H1 (cell line): ENCODE measurements around the gene CHRNA4. TPM values are rescaled to one million over a fixed set of nuclear protein-coding genes. Genes with fewer than 3 reads are reported as not detected.

ENCODE experiments used
- BACH1 ChIP-seq: IDR thresholded peaks from 2 replicates; pipeline ENCODE4 v1.6.1; 2012; ENCODE audit warnings: low read length, improper control_type of control experiment
- BCL11A ChIP-seq, 2 experiments: IDR thresholded peaks; one replicate each; pipeline ENCODE4 v1.6.1; 2011; ENCODE audit warnings: low read depth in 2 of 2, low read length in 2 of 2, mild to moderate bottlenecking in 2 of 2
- KDM1A ChIP-seq: fragments of 200-600, 300-600 bp; sonication (generic); IDR thresholded peaks from 2 replicates; pipeline ENCODE4 v1.7.1; 2016; ENCODE audit warnings: mild to moderate bottlenecking, low read length, borderline replicate concordance
- SIN3A ChIP-seq, 2 experiments: IDR thresholded peaks in 1 of 2; conservative IDR thresholded peaks in 1 of 2; 2 replicates each; pipeline ENCODE4 v1.6.1; 2011 to 2012; ENCODE audit warnings: low read length in 2 of 2, improper control_type of control experiment in 1 of 2, low read depth in 1 of 2, mild to moderate bottlenecking in 1 of 2
- polyA plus RNA-seq, 7 experiments: library from polyadenylated mRNA; depleted of rRNA in 3 of 7; stranded (reverse) in 5 of 7; unstranded in 2 of 7; fragments of >200 nt in 5 of 7; fragments of 200-250 nt in 2 of 7; gene quantifications; 1 replicate in 5 of 7; 2 replicates in 1 of 7; 4 replicates in 1 of 7; pipeline versions ENCODE4 v1.2.1 to v1.2.3, GENCODE V29; 2011 to 2013; ENCODE audit warnings: missing spikeins in 2 of 7, mixed read lengths in 2 of 7
- total RNA-seq: library from RNA; stranded (reverse); fragmentation: NEBNext Ultra II Directional; extraction: Animal tissue kit (Norgen Biotek cat#: 25700); gene quantifications from 2 replicates; pipeline ENCODE4 v1.2.1, GENCODE V29; 2021
- TF ChIP-seq, protein P1 (sequence below): fragments of 300-600 bp; sonication (generic); IDR thresholded peaks from 2 replicates; pipeline ENCODE4 v1.7.1; 2012; ENCODE audit warnings: low read length, moderate library complexity, mild to moderate bottlenecking, inconsistent platforms; ENCODE audit not compliant: insufficient replicate concordance

Gene CHRNA4
- total and polyA plus RNA-seq, 2 of the 8 experiments (the other 6 are each of a cell fraction or from before 2014, with no cell fraction given), result 4.3 to 5.7 TPM

DNA sequence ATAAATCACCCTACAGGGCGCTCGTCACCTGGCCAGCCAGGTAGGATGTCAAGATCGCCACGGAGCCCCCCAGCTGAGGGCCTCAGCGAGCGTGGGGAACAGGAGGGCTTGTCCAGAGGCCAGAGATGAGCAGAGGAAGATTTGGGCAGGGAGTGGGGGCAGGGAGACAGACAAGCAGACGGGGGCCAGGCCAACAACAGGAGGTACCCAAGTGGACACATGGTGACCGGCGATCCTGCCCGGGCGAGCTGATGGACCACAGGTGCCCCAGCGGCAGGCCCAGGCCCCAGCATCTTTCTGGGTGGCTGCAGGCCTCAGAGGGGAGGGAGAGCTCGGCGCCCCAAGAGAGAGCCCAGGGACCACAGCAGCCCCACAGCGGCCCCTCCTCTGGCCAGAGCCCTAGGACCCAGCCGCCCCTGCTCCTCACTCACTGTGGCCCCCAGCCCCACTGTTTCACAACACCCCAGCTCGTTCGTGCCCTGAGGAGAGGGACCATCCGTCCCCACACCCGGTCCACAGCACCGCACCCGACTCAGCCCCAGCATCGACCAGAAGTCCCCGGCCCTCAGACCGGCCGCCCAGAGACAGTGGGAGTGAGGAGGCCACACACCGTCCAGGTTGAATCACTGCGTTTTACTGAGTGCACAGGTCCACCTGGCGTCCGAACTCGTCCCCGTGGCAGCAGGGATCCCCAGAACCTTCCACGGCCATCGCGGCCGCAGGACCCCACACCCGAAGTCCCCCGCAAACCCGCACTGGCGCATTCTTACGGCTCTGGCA lies 38.6 kb upstream of the CHRNA4 start (continued):
- TF ChIP-seq, protein P1, sequence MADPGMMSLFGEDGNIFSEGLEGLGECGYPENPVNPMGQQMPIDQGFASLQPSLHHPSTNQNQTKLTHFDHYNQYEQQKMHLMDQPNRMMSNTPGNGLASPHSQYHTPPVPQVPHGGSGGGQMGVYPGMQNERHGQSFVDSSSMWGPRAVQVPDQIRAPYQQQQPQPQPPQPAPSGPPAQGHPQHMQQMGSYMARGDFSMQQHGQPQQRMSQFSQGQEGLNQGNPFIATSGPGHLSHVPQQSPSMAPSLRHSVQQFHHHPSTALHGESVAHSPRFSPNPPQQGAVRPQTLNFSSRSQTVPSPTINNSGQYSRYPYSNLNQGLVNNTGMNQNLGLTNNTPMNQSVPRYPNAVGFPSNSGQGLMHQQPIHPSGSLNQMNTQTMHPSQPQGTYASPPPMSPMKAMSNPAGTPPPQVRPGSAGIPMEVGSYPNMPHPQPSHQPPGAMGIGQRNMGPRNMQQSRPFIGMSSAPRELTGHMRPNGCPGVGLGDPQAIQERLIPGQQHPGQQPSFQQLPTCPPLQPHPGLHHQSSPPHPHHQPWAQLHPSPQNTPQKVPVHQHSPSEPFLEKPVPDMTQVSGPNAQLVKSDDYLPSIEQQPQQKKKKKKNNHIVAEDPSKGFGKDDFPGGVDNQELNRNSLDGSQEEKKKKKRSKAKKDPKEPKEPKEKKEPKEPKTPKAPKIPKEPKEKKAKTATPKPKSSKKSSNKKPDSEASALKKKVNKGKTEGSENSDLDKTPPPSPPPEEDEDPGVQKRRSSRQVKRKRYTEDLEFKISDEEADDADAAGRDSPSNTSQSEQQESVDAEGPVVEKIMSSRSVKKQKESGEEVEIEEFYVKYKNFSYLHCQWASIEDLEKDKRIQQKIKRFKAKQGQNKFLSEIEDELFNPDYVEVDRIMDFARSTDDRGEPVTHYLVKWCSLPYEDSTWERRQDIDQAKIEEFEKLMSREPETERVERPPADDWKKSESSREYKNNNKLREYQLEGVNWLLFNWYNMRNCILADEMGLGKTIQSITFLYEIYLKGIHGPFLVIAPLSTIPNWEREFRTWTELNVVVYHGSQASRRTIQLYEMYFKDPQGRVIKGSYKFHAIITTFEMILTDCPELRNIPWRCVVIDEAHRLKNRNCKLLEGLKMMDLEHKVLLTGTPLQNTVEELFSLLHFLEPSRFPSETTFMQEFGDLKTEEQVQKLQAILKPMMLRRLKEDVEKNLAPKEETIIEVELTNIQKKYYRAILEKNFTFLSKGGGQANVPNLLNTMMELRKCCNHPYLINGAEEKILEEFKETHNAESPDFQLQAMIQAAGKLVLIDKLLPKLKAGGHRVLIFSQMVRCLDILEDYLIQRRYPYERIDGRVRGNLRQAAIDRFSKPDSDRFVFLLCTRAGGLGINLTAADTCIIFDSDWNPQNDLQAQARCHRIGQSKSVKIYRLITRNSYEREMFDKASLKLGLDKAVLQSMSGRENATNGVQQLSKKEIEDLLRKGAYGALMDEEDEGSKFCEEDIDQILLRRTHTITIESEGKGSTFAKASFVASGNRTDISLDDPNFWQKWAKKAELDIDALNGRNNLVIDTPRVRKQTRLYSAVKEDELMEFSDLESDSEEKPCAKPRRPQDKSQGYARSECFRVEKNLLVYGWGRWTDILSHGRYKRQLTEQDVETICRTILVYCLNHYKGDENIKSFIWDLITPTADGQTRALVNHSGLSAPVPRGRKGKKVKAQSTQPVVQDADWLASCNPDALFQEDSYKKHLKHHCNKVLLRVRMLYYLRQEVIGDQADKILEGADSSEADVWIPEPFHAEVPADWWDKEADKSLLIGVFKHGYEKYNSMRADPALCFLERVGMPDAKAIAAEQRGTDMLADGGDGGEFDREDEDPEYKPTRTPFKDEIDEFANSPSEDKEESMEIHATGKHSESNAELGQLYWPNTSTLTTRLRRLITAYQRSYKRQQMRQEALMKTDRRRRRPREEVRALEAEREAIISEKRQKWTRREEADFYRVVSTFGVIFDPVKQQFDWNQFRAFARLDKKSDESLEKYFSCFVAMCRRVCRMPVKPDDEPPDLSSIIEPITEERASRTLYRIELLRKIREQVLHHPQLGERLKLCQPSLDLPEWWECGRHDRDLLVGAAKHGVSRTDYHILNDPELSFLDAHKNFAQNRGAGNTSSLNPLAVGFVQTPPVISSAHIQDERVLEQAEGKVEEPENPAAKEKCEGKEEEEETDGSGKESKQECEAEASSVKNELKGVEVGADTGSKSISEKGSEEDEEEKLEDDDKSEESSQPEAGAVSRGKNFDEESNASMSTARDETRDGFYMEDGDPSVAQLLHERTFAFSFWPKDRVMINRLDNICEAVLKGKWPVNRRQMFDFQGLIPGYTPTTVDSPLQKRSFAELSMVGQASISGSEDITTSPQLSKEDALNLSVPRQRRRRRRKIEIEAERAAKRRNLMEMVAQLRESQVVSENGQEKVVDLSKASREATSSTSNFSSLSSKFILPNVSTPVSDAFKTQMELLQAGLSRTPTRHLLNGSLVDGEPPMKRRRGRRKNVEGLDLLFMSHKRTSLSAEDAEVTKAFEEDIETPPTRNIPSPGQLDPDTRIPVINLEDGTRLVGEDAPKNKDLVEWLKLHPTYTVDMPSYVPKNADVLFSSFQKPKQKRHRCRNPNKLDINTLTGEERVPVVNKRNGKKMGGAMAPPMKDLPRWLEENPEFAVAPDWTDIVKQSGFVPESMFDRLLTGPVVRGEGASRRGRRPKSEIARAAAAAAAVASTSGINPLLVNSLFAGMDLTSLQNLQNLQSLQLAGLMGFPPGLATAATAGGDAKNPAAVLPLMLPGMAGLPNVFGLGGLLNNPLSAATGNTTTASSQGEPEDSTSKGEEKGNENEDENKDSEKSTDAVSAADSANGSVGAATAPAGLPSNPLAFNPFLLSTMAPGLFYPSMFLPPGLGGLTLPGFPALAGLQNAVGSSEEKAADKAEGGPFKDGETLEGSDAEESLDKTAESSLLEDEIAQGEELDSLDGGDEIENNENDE, result no peak
- TF ChIP-seq BCL11A (IDR thresholded peaks at IDR 0.05; ENCODE audit: low read depth in 2 of 2, low read length in 2 of 2) (no peak), KDM1A (no peak), SIN3A (conservative IDR thresholded peaks at IDR 0.05 in 1 of 2, IDR thresholded peaks at IDR 0.05 in 1 of 2; ENCODE audit: low read depth in 1 of 2, low read length in 2 of 2) (no peak), BACH1 (no peak)
